H1 (cell line): Measurements from ENCODE around the gene VASH1. TPM values are rescaled to one million over a fixed set of nuclear protein-coding genes. Genes with fewer than 3 reads are reported as not detected.

Experiments used
- CTCF ChIA-PET: fragments of 300-600 bp; sonication (Branson Sonifier 250); formaldehyde crosslinking; loops from one replicate; lab custom pipeline; 2021; ENCODE audit not compliant: partially characterized antibody; lab: Charles Lee
- POLR2A ChIA-PET: fragments of 300-600 bp; sonication (Branson Sonifier 250); formaldehyde crosslinking; loops from one replicate; lab custom pipeline; 2021; ENCODE audit warnings: inconsistent platforms; ENCODE audit not compliant: partially characterized antibody; lab: Charles Lee
- DNase-seq, 2 experiments: peaks; one replicate each; pipeline versions ENCODE4 v3.0.0 to v3.0.0-alpha.2; 2010 to 2022; ENCODE audit warnings: low spot score in 2 of 2, low read depth in 1 of 2, mixed read lengths in 1 of 2
- FAIRE-seq: peaks from 2 replicates; lab custom pipeline; 2011; peaks lifted over from hg19 to GRCh38; lab: Jason Lieb, UNC
- H2AFZ ChIP-seq: 2 replicates; pipeline ENCODE4 v1.8.1; 2012; ENCODE audit warnings: low read length, inconsistent platforms
- H2AK5ac ChIP-seq: 2 replicates; pipeline ENCODE4 v1.6.1; 2013; ENCODE audit warnings: low read depth, low read length
- H2BK120ac ChIP-seq: replicated peaks from 2 replicates; pipeline ENCODE3; 2013; ENCODE audit warnings: low read depth, low read length, inconsistent platforms
- H2BK12ac ChIP-seq: 2 replicates; pipeline ENCODE4 v1.6.1; 2013; ENCODE audit warnings: low read depth, low read length
- H2BK15ac ChIP-seq: 2 replicates; pipeline ENCODE4 v1.6.1; 2013; ENCODE audit warnings: low read length
- H2BK20ac ChIP-seq: 2 replicates; pipeline ENCODE4 v1.6.1; 2013; ENCODE audit warnings: low read length
- H2BK5ac ChIP-seq: 2 replicates; pipeline ENCODE4 v1.6.1; 2013; ENCODE audit warnings: low read depth, low read length
- H3K14ac ChIP-seq: 2 replicates; pipeline ENCODE4 v1.6.1; 2013; ENCODE audit warnings: inconsistent platforms; ENCODE audit not compliant: insufficient read length
- H3K18ac ChIP-seq: 2 replicates; pipeline ENCODE4 v1.6.1; 2013; ENCODE audit warnings: low read length; ENCODE audit errors: extremely low read depth
- H3K23ac ChIP-seq: 2 replicates; pipeline ENCODE4 v1.6.1; 2013; ENCODE audit warnings: inconsistent platforms; ENCODE audit not compliant: insufficient read length
- H3K23me2 ChIP-seq: 2 replicates; pipeline ENCODE4 v1.6.1; 2013; ENCODE audit warnings: low read depth, low read length
- H3K27ac ChIP-seq: 2 replicates; pipeline ENCODE4 v1.6.1; 2011; ENCODE audit warnings: low read depth, low read length, inconsistent platforms
- H3K27me3 ChIP-seq, 4 experiments: replicated peaks in 1 of 4; 1 replicate in 1 of 4; 2 replicates in 3 of 4; pipeline versions ENCODE4 v1.6.1 to v1.8.1; 2011 to 2013; ENCODE audit warnings: low read length in 3 of 4, mild to moderate bottlenecking in 3 of 4, inconsistent platforms in 2 of 4, mixed read lengths in 2 of 4, moderate library complexity in 1 of 4; ENCODE audit not compliant: control insufficient read depth in 3 of 4, insufficient read depth in 3 of 4; ENCODE audit errors: extremely low read depth in 1 of 4
- H3K36me3 ChIP-seq, 4 experiments: 2 replicates each; pipeline versions ENCODE4 v1.6.1 to v1.8.1; 2011 to 2013; ENCODE audit warnings: mild to moderate bottlenecking in 4 of 4, low read length in 3 of 4, moderate library complexity in 2 of 4, control low read depth in 1 of 4, inconsistent platforms in 1 of 4; ENCODE audit not compliant: insufficient read depth in 4 of 4, control insufficient read depth in 2 of 4
- H3K4ac ChIP-seq: replicated peaks from 2 replicates; pipeline ENCODE3; 2013; ENCODE audit warnings: low read length, low read depth, mixed read lengths, inconsistent platforms; ENCODE audit not compliant: insufficient read length
- H3K4me1 ChIP-seq, 4 experiments: replicated peaks in 1 of 4; 1 replicate in 1 of 4; 2 replicates in 3 of 4; pipeline versions ENCODE4 v1.6.1 to v1.8.1; 2011 to 2013; ENCODE audit warnings: low read length in 3 of 4, inconsistent platforms in 2 of 4, mixed read lengths in 1 of 4; ENCODE audit not compliant: insufficient read depth in 4 of 4, control insufficient read depth in 3 of 4
- H3K4me2 ChIP-seq, 2 experiments: 2 replicates each; pipeline versions ENCODE4 v1.6.1 to v1.8.1; 2011 to 2013; ENCODE audit warnings: low read depth in 2 of 2, low read length in 2 of 2, control low read depth in 1 of 2, inconsistent platforms in 1 of 2, mild to moderate bottlenecking in 1 of 2; ENCODE audit not compliant: insufficient read depth in 1 of 2
- H3K4me3 ChIP-seq, 4 experiments: fragments of 200-600, 300-600 bp in 1 of 4; sonication (generic), shearing (Covaris generic), sonication (Bioruptor Twin) in 1 of 4; 2 replicates each; pipeline versions ENCODE4 v1.5.1 to v1.8.1; 2011 to 2016; ENCODE audit warnings: low read length in 4 of 4, low read depth in 3 of 4, control low read depth in 2 of 4, inconsistent platforms in 2 of 4, mild to moderate bottlenecking in 2 of 4, mixed read lengths in 1 of 4, moderate library complexity in 1 of 4; ENCODE audit not compliant: insufficient read depth in 2 of 4; ENCODE audit errors: extremely low read depth in 1 of 4
- H3K56ac ChIP-seq: replicated peaks from 2 replicates; pipeline ENCODE3; 2013; ENCODE audit warnings: low read depth, mild to moderate bottlenecking, mixed read lengths, low read length, inconsistent platforms; ENCODE audit not compliant: insufficient read length
- H3K79me1 ChIP-seq: 2 replicates; pipeline ENCODE4 v1.6.1; 2013; ENCODE audit warnings: low read depth, low read length, control low read depth
- H3K79me2 ChIP-seq, 2 experiments: 2 replicates each; pipeline versions ENCODE4 v1.6.1 to v1.8.1; 2012 to 2013; ENCODE audit warnings: low read length in 2 of 2, mild to moderate bottlenecking in 2 of 2, inconsistent platforms in 1 of 2; ENCODE audit not compliant: insufficient read depth in 2 of 2, control insufficient read depth in 1 of 2
- H3K9ac ChIP-seq, 4 experiments: replicated peaks in 1 of 4; 1 replicate in 1 of 4; 2 replicates in 3 of 4; pipeline versions ENCODE4 v1.6.1 to v1.8.1; 2011 to 2013; ENCODE audit warnings: low read depth in 3 of 4, low read length in 3 of 4, control low read depth in 2 of 4, mild to moderate bottlenecking in 2 of 4, moderate library complexity in 2 of 4, inconsistent platforms in 1 of 4; ENCODE audit errors: extremely low read depth in 1 of 4
- H3K9me3 ChIP-seq, 2 experiments: 2 replicates each; pipeline versions ENCODE4 v1.6.1 to v1.8.1; 2012 to 2013; ENCODE audit warnings: mild to moderate bottlenecking in 2 of 2, moderate library complexity in 2 of 2, control low read depth in 1 of 2, inconsistent platforms in 1 of 2, low read depth in 1 of 2, low read length in 1 of 2, mixed read lengths in 1 of 2; ENCODE audit not compliant: insufficient read depth in 2 of 2
- H4K20me1 ChIP-seq, 2 experiments: replicated peaks in 1 of 2; 2 replicates each; pipeline versions ENCODE3 to v1.8.1; 2011 to 2013; ENCODE audit warnings: inconsistent platforms in 2 of 2, low read length in 2 of 2, mild to moderate bottlenecking in 1 of 2; ENCODE audit not compliant: insufficient read depth in 2 of 2, control insufficient read depth in 1 of 2
- H4K5ac ChIP-seq: 2 replicates; pipeline ENCODE4 v1.6.1; 2013; ENCODE audit warnings: low read length, low read depth, mixed read lengths, inconsistent platforms; ENCODE audit not compliant: insufficient read length
- H4K8ac ChIP-seq: 2 replicates; pipeline ENCODE4 v1.8.0; 2013; ENCODE audit warnings: mild to moderate bottlenecking, moderate library complexity, low read length, inconsistent platforms; ENCODE audit not compliant: insufficient read depth; ENCODE audit errors: extremely low read depth
- H4K91ac ChIP-seq: replicated peaks from 2 replicates; pipeline ENCODE3; 2013; ENCODE audit warnings: low read length, mixed read lengths, inconsistent platforms; ENCODE audit not compliant: insufficient read length
- FOSL1 ChIP-seq: IDR thresholded peaks from 2 replicates; pipeline ENCODE4 v1.6.1; 2011; ENCODE audit warnings: mild to moderate bottlenecking, low read depth, low read length, moderate library complexity; ENCODE audit not compliant: insufficient read depth
- GABPA ChIP-seq: IDR thresholded peaks from 2 replicates; pipeline ENCODE4 v1.6.1; 2011; ENCODE audit warnings: mild to moderate bottlenecking, low read length, moderate library complexity, borderline replicate concordance; ENCODE audit not compliant: insufficient read depth
- JUND ChIP-seq: IDR thresholded peaks from 2 replicates; pipeline ENCODE4 v1.6.1; 2011; ENCODE audit warnings: mild to moderate bottlenecking, improper control_type of control experiment, low read length
- KDM5A ChIP-seq: fragments of 200-600 bp; IDR thresholded peaks from 2 replicates; pipeline ENCODE4 v1.7.1; 2012; ENCODE audit warnings: mild to moderate bottlenecking, low read length, inconsistent platforms, mixed read lengths
- POLR2A ChIP-seq, 2 experiments: IDR thresholded peaks; 1 replicate in 1 of 2; 2 replicates in 1 of 2; pipeline ENCODE4 v1.6.1; 2011; ENCODE audit warnings: low read depth in 2 of 2, low read length in 2 of 2, mild to moderate bottlenecking in 2 of 2; ENCODE audit errors: control extremely low read depth in 1 of 2
- POLR2AphosphoS5 ChIP-seq: IDR thresholded peaks from 2 replicates; pipeline ENCODE4 v1.6.1; 2011; ENCODE audit warnings: low read depth, low read length
- TAF7 ChIP-seq: optimal IDR thresholded peaks from 2 replicates; pipeline ENCODE3; 2011; ENCODE audit warnings: low read depth, mild to moderate bottlenecking, inconsistent platforms, low read length, moderate library complexity, borderline replicate concordance
- TEAD4 ChIP-seq: IDR thresholded peaks from 2 replicates; pipeline ENCODE4 v1.6.1; 2012; ENCODE audit warnings: low read depth, low read length, inconsistent platforms, mixed read lengths
- YY1 ChIP-seq: IDR thresholded peaks from 2 replicates; pipeline ENCODE4 v1.6.1; 2011; ENCODE audit warnings: low read depth, mild to moderate bottlenecking, low read length
- WGBS, 2 experiments: shearing (Covaris generic) in 1 of 2; methylation state at CpG; one replicate each; pipeline versions ENCODE4 v1.1.6 to v1.1.7; 2013 to 2015; ENCODE audit warnings: low lambda C conversion rate in 2 of 2, mixed read lengths in 2 of 2, inconsistent platforms in 1 of 2, low coverage in 1 of 2, missing lambda C conversion rate in 1 of 2; ENCODE audit not compliant: insufficient replicate concordance in 2 of 2, insufficient coverage in 1 of 2, insufficient read length in 1 of 2; ENCODE audit errors: extremely low coverage in 1 of 2, missing lambda C conversion rate in 1 of 2; 5-methylcytosine and 5-hydroxymethylcytosine counted together
- polyA plus RNA-seq, 7 experiments: library from polyadenylated mRNA; depleted of rRNA in 3 of 7; stranded (reverse) in 5 of 7; unstranded in 2 of 7; fragments of >200 nt in 5 of 7; fragments of 200-250 nt in 2 of 7; gene quantifications; 1 replicate in 5 of 7; 2 replicates in 1 of 7; 4 replicates in 1 of 7; pipeline versions ENCODE4 v1.2.1 to v1.2.3, GENCODE V29; 2011 to 2013; ENCODE audit warnings: missing spikeins in 2 of 7, mixed read lengths in 2 of 7
- total RNA-seq: library from RNA; stranded (reverse); fragmentation: NEBNext Ultra II Directional; extraction: Animal tissue kit (Norgen Biotek cat#: 25700); gene quantifications from 2 replicates; pipeline ENCODE4 v1.2.1, GENCODE V29; 2021

Gene VASH1
- total and polyA plus RNA-seq, 2 of the 8 experiments (the other 6 are each of a cell fraction or from before 2014, with no cell fraction given), result 3.1 to 6.4 TPM

DNA sequence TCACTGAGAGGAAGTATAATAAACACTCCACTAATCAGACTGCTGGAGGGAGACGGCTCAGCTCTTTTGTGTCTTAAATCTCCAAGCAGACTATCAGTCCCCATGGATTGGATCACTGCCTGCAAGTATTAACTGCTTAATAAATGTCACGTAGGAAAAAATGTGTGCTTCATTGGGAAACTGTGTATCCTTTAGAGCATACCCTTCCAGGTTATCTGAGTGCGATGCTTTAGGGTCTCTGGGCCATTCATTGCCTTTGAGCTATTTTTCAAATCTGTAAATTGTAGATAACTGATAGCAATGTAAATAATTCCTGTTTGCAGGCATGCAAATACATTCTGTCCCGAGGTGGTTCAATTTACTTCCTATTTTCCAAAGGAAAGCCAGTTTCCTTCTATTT lies 45.0 kb upstream of the VASH1 start:
- no peaks in the 10 kb centered on the region for H3K23me2 ChIP-seq
- H3K27ac ChIP-seq, result no peak overlapping the region
- H2BK120ac ChIP-seq, result no peak overlapping the region
- no peaks in the 10 kb centered on the region for H3K9me3 ChIP-seq
- H2BK20ac ChIP-seq, result no peak overlapping the region
- H3K14ac ChIP-seq, result no peak overlapping the region
- FAIRE-seq (no peak), DNase-seq (no peak)
- H2BK5ac ChIP-seq, result no peak overlapping the region
- TF ChIP-seq GABPA (no peak), FOSL1 (no peak), POLR2A (IDR thresholded peaks at IDR 0.05; ENCODE audit: control extremely low read depth in 1 of 2, low read depth in 2 of 2, low read length in 2 of 2) (no peak), JUND (no peak), POLR2AphosphoS5 (no peak), YY1 (no peak), KDM5A (no peak), TEAD4 (no peak), TAF7 (no peak)
- CTCF ChIA-PET, result interaction anchor here (0.5 to 3.9 kb wide), 9 partner anchors 9 to 420 kb away, joined by 3 to 46 read pairs (median 5); no protein-coding TSS in a partner anchor
- no peak overlapping the region for H3K9ac ChIP-seq
- no peak overlapping the region for H3K56ac ChIP-seq
- H3K18ac ChIP-seq, result no peak overlapping the region
- no peaks in the 10 kb centered on the region for H3K79me2 ChIP-seq
- H4K91ac ChIP-seq, result no peak overlapping the region
- H2BK12ac ChIP-seq, result no peak overlapping the region
- H2BK15ac ChIP-seq, result no peak overlapping the region
- no peak overlapping the region for H4K5ac ChIP-seq
- H4K20me1 ChIP-seq, result no peaks in the 10 kb centered on the region
- H3K79me1 ChIP-seq, result no peaks in the 10 kb centered on the region
- H2AFZ ChIP-seq, result no peak overlapping the region
- H3K23ac ChIP-seq, result no peak overlapping the region
- H3K36me3 ChIP-seq, result no peaks in the 10 kb centered on the region
- 87% methylated on average over 4 of the region's 4 CpGs; no CpG with 5 or more reads in 1 of the 2 experiments for WGBS, 2 experiments
- no peak overlapping the region for H3K4ac ChIP-seq
- no peak overlapping the region for H2AK5ac ChIP-seq
- POLR2A ChIA-PET, result no interaction called here
- peaks cover 0 to 3% (median under 1%) of the 10 kb centered on the region in 4 experiments; a peak in 1 of 7 replicates for H3K4me1 ChIP-seq
- H3K4me2 ChIP-seq, result no peak overlapping the region
- H3K27me3 ChIP-seq, result no peaks in the 10 kb centered on the region
- no peak overlapping the region for H3K4me3 ChIP-seq
- no peak overlapping the region for H4K8ac ChIP-seq
